ENCODE measurements around the gene SDHA. TPM values are rescaled to one million over a fixed set of nuclear protein-coding genes. Genes with fewer than 3 reads are reported as not detected.
"Not testable (repeated sequence)": the region's sequence is repeated elsewhere in the genome, so short reads cannot be mapped to it uniquely, and the experiment has no call there.

The SDHA gene
- total RNA-seq (2021; ENCODE audit: unreplicated experiment) (134 TPM), Bru-seq, nascent RNA (percentile 75 among the genes with signal in this experiment), BruChase-seq, experiment 1, labeled RNA remaining after a 6-hour chase (percentile 82 among the genes with signal in this experiment), BruChase-seq, experiment 2, labeled RNA remaining after a 2-hour chase (percentile 71 among the genes with signal in this experiment)
- 133 and 143 TPM in 2 replicates for polyA plus RNA-seq (2012)
- long read RNA-seq, transcript SDHA-201 (15 exons, 2,390 nt), result major isoform, 392 of 499 reads
- long read RNA-seq, transcript SDHA-204 (13 exons, 2,067 nt), result minor isoform, 18 of 499 reads
- long read RNA-seq, partial matches to known transcripts, result 47 of 499 reads
- long read RNA-seq, other reads (novel, unspliced or antisense), result 37 of 499 reads

- H3K79me2 ChIP-seq (ENCODE audit: insufficient read depth, low read length), result peaks cover 57% of the 10 kb centered on the region
- H3K36me3 ChIP-seq (ENCODE audit: control insufficient read depth in 1 of 2, insufficient read depth in 2 of 2, low read length in 2 of 2); H3K9me3 ChIP-seq (ENCODE audit: control insufficient read depth in 1 of 2, insufficient read depth in 1 of 2, low read depth in 1 of 2, low read length in 2 of 2); H3K27me3 ChIP-seq (ENCODE audit: insufficient read depth, low read length); intact Hi-C loops (cut with micrococcal nuclease); BruUV-seq (replicated peaks); H3K9me2 ChIP-seq (ENCODE audit: insufficient read depth); H4K20me1 ChIP-seq (ENCODE audit: insufficient read depth); H2AFZ ChIP-seq (ENCODE audit: low read depth, low read length, poor library complexity, severe bottlenecking); H3K4me1 ChIP-seq (ENCODE audit: control insufficient read depth in 1 of 2, insufficient read depth in 2 of 2, low read length in 2 of 2); RAD21 ChIA-PET (ENCODE audit: low non-redundant PET in 1 of 2, low total read pairs in 2 of 2, uncharacterized antibody in 2 of 2, unreplicated experiment in 2 of 2): not testable (repeated sequence)
- ChIA-PET CTCF (interaction anchor here (1.0 kb wide), 1 partner anchor 29 kb away, joined by 4 read pairs; no protein-coding TSS in a partner anchor), POLR2A (interaction anchor here (1.0 kb wide), 1 partner anchor 29 kb away, joined by 3 read pairs; no protein-coding TSS in a partner anchor)
- H3K4me2 ChIP-seq (ENCODE audit: low read length), result peak within 1 kb of the TSS; percentile 67
- H3K4me3 ChIP-seq (replicated peaks in 1 of 2; ENCODE audit: low read depth in 1 of 2, low read length in 2 of 2), result peak within 1 kb of the TSS; percentile 86
- TF ChIP-seq POLR2A (IDR thresholded peaks at IDR 0.05; ENCODE audit: borderline replicate concordance, extremely low read depth, insufficient read depth, insufficient read length), result peak; percentile 79
- peak; percentile 79 for TF ChIP-seq POLR2AphosphoS5 (IDR thresholded peaks at IDR 0.05; ENCODE audit: low read depth, low read length)
- TF ChIP-seq ZFX (IDR thresholded peaks at IDR 0.05), result peak; percentile 75
- TF ChIP-seq YY1 (IDR thresholded peaks at IDR 0.05; ENCODE audit: extremely low read depth, insufficient replicate concordance, low read depth, low read length), result peak; percentile 4
- TF ChIP-seq MAX (IDR thresholded peaks at IDR 0.05), result 0 out of 2 replicates have a peak, but pooled peaks have one; percentile 26
- TF ChIP-seq CTCF (IDR thresholded peaks at IDR 0.05 in 2 of 3, conservative IDR thresholded peaks at IDR 0.05 in 1 of 3; ENCODE audit: borderline replicate concordance in 1 of 3, insufficient read depth in 1 of 3, low read depth in 2 of 3, low read length in 2 of 3), result peak; percentile 29 to 48 (median 46); a peak in 5 of 6 replicates
- peak; percentile 60; the same call in 1 of the 2 replicates for TF ChIP-seq EGR1 (IDR thresholded peaks at IDR 0.05; ENCODE audit: low read depth)
- 0 out of 2 replicates have a peak, but pooled peaks have one; percentile 6 for TF ChIP-seq RAD21 (IDR thresholded peaks at IDR 0.05; ENCODE audit: low read depth)
- H3K9ac ChIP-seq (ENCODE audit: low read length), result peak within 1 kb of the TSS; percentile 92
- peak within 1 kb of the TSS; percentile 74 for H3K27ac ChIP-seq (ENCODE audit: low read depth, low read length)
- DNase-seq (ENCODE audit: low read depth, low spot score) (peak; percentile 75), ATAC-seq (peak; percentile 91)
Measured at GRCh38 chr5:217494-218456, at the start of gene SDHA, which contains the start of gene CCDC127. Gene SDHA (plus strand): TSS chr5:218320. CDS start chr5:218356, 36 bp downstream. Gene CCDC127 (minus strand): TSS chr5:218153. CDS start chr5:216849, 1,304 bp downstream.

All from HCT116 (cell line).